ENCODE measurements around the gene HYAL3.

DNA sequence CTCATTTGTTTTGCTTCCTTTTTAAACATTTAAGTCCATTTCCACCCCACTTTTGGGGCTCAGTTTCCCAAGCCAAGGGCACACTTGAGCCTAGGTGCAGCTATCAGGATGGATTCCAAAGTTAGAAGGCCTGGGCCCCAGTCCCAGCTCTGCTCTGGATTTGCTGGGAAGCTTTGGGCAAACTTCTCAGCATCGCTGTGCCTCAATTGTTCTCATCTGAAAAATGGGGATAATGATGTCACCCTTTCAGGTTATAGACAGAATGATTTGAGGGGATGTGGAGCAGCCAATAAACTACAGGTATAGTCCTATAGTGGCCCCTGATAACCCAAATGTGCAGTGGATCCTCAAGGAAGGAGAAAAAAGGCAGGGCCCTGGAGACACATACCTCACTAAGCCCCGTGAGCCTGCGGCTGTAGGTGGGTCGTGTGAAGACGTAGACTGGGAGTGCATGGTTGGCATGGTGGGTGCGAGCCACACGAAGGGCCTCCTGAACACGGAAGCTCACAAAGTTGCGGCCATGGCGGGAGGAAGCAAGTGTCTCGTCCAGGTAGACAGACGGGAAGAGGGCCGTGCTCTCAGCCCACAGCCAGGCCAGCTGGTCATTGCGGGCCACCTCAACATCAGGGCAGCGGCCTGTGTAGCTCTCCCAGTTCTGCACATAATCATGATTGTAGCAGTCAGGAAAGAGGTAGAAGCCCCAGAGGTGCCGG lies 20.1 kb upstream of the HYAL3 start:
- TF ChIP-seq, protein P1, sequence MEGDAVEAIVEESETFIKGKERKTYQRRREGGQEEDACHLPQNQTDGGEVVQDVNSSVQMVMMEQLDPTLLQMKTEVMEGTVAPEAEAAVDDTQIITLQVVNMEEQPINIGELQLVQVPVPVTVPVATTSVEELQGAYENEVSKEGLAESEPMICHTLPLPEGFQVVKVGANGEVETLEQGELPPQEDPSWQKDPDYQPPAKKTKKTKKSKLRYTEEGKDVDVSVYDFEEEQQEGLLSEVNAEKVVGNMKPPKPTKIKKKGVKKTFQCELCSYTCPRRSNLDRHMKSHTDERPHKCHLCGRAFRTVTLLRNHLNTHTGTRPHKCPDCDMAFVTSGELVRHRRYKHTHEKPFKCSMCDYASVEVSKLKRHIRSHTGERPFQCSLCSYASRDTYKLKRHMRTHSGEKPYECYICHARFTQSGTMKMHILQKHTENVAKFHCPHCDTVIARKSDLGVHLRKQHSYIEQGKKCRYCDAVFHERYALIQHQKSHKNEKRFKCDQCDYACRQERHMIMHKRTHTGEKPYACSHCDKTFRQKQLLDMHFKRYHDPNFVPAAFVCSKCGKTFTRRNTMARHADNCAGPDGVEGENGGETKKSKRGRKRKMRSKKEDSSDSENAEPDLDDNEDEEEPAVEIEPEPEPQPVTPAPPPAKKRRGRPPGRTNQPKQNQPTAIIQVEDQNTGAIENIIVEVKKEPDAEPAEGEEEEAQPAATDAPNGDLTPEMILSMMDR (IDR thresholded peaks at IDR 0.05) = no peak
- TF ChIP-seq POLR2A (IDR thresholded peaks at IDR 0.05) (no peak), POLR2AphosphoS5 (IDR thresholded peaks at IDR 0.05) (no peak), EP300 (IDR thresholded peaks at IDR 0.05) (no peak)

All from sigmoid colon (tissue), 4 donors.